Measurements from ENCODE around the gene PARD3. TPM values are rescaled to one million over a fixed set of nuclear protein-coding genes. Genes with fewer than 3 reads are reported as not detected.
A peak's percentile ranks its signal among the peaks of the same experiment; 100 is the strongest.

The PARD3 gene
- total and polyA plus RNA-seq, 2 experiments from 2014 or later = 6.3 to 21.2 TPM

- H3K79me2 ChIP-seq (ENCODE audit: insufficient read depth) = no peaks in the 10 kb centered on the region
- DNase-seq = no peak
- no peak overlapping the region for H2AFZ ChIP-seq
- no peaks in the 10 kb centered on the region for H3K9me3 ChIP-seq (ENCODE audit: low read depth)
- no peaks in the 10 kb centered on the region for H3K27me3 ChIP-seq (replicated peaks; ENCODE audit: insufficient read depth)
- no peak overlapping the region for H3K4me2 ChIP-seq (ENCODE audit: unreplicated experiment)
- no peak overlapping the region for H3K27ac ChIP-seq
- no peak overlapping the region for H3K9ac ChIP-seq
- H3F3A ChIP-seq (ENCODE audit: insufficient read depth) = peaks cover 30% of the 10 kb centered on the region
- H3K4me3 ChIP-seq = no peak overlapping the region
- H3K36me3 ChIP-seq (ENCODE audit: low read depth) = no peaks in the 10 kb centered on the region
- H4K20me1 ChIP-seq (ENCODE audit: insufficient read depth) = no peaks in the 10 kb centered on the region
- no peaks in the 10 kb centered on the region for H3K9me2 ChIP-seq (ENCODE audit: insufficient read depth)
- TF ChIP-seq EZH2 (IDR thresholded peaks at IDR 0.05; ENCODE audit: insufficient read depth, poor library complexity, severe bottlenecking) = no peak
- TF ChIP-seq EZH2phosphoT487 (IDR thresholded peaks at IDR 0.05; ENCODE audit: insufficient read depth, low read depth) = no peak
- peaks cover 24% of the 10 kb centered on the region for H3K4me1 ChIP-seq (ENCODE audit: insufficient read depth)
- in situ Hi-C loops (cut with MboI) = no loop called here
Observed at GRCh38 chr10:34097682-34098081, 717.4 kb downstream of the PARD3 start.

GRCh38 chr10:34094961-34095360 lies 720.1 kb downstream of the PARD3 start:
- no peaks in the 10 kb centered on the region for H4K20me1 ChIP-seq (ENCODE audit: insufficient read depth)
- no peak overlapping the region for H3K4me3 ChIP-seq

GRCh38 chr10:34094146-34094696 lies 720.9 kb downstream of the PARD3 start:
- in situ Hi-C loops (cut with MboI) = no loop called here

More at GRCh38 chr10:34094961-34095360, 720.1 kb downstream of the PARD3 start:
- TF ChIP-seq EZH2 (IDR thresholded peaks at IDR 0.05; ENCODE audit: insufficient read depth, poor library complexity, severe bottlenecking) = no peak
- Histone ChIP-seq H3K27ac (no peak overlapping the region), H3K27me3 (replicated peaks; ENCODE audit: insufficient read depth) (no peaks in the 10 kb centered on the region), H3K36me3 (ENCODE audit: low read depth) (no peaks in the 10 kb centered on the region), H3K9ac (no peak overlapping the region), H3K4me2 (ENCODE audit: unreplicated experiment) (no peak overlapping the region), H3K9me3 (ENCODE audit: low read depth) (no peaks in the 10 kb centered on the region), H3K9me2 (ENCODE audit: insufficient read depth) (no peaks in the 10 kb centered on the region), H3K79me2 (ENCODE audit: insufficient read depth) (no peaks in the 10 kb centered on the region), H2AFZ (no peak overlapping the region), H3K4me1 (ENCODE audit: insufficient read depth) (peaks cover 13% of the 10 kb centered on the region), H3F3A (ENCODE audit: insufficient read depth) (peaks cover 9% of the 10 kb centered on the region; the same call in 1 of the 2 replicates)
- no peak for DNase-seq
- in situ Hi-C loops (cut with MboI) = no loop called here

GRCh38 chr10:34092891-34093290 lies 722.2 kb downstream of the PARD3 start:
- Histone ChIP-seq H3K79me2 (ENCODE audit: insufficient read depth) (no peaks in the 10 kb centered on the region), H3K9me3 (ENCODE audit: low read depth) (no peaks in the 10 kb centered on the region), H3K4me3 (no peak overlapping the region), H3K27me3 (replicated peaks; ENCODE audit: insufficient read depth) (no peaks in the 10 kb centered on the region), H3K27ac (peak overlapping the region; percentile 4; the same call in 1 of the 2 replicates), H3F3A (ENCODE audit: insufficient read depth) (peaks cover 8% of the 10 kb centered on the region; the same call in 1 of the 2 replicates), H3K9me2 (ENCODE audit: insufficient read depth) (no peaks in the 10 kb centered on the region), H3K9ac (no peak overlapping the region), H3K4me2 (ENCODE audit: unreplicated experiment) (no peak overlapping the region), H3K4me1 (ENCODE audit: insufficient read depth) (peaks cover 13% of the 10 kb centered on the region), H3K36me3 (ENCODE audit: low read depth) (no peaks in the 10 kb centered on the region), H4K20me1 (ENCODE audit: insufficient read depth) (no peaks in the 10 kb centered on the region), H2AFZ (no peak overlapping the region)
- no peak for TF ChIP-seq EZH2 (IDR thresholded peaks at IDR 0.05; ENCODE audit: insufficient read depth, poor library complexity, severe bottlenecking)
- TF ChIP-seq EZH2phosphoT487 (IDR thresholded peaks at IDR 0.05; ENCODE audit: insufficient read depth, low read depth) = no peak
- in situ Hi-C loops (cut with MboI) = no loop called here
- peak; percentile 68 for DNase-seq
- WGBS, 2 experiments (ENCODE audit: low coverage in 1 of 2, low lambda C conversion rate in 2 of 2, missing lambda C conversion rate in 2 of 2) = 100% methylated on average over 1 of the region's 1 CpG

More at GRCh38 chr10:34094146-34094696, 720.9 kb downstream of the PARD3 start:
- Histone ChIP-seq H3K9me3 (ENCODE audit: low read depth) (no peaks in the 10 kb centered on the region), H3K4me3 (no peak overlapping the region), H3K27me3 (replicated peaks; ENCODE audit: insufficient read depth) (no peaks in the 10 kb centered on the region), H3F3A (ENCODE audit: insufficient read depth) (peaks cover 8% of the 10 kb centered on the region; the same call in 1 of the 2 replicates), H3K9me2 (ENCODE audit: insufficient read depth) (no peaks in the 10 kb centered on the region), H3K36me3 (ENCODE audit: low read depth) (no peaks in the 10 kb centered on the region), H3K4me1 (ENCODE audit: insufficient read depth) (peaks cover 13% of the 10 kb centered on the region), H3K79me2 (ENCODE audit: insufficient read depth) (no peaks in the 10 kb centered on the region), H3K4me2 (ENCODE audit: unreplicated experiment) (no peak overlapping the region), H2AFZ (no peak overlapping the region), H4K20me1 (ENCODE audit: insufficient read depth) (no peaks in the 10 kb centered on the region), H3K9ac (no peak overlapping the region), H3K27ac (no peak overlapping the region)
- TF ChIP-seq EZH2phosphoT487 (IDR thresholded peaks at IDR 0.05; ENCODE audit: insufficient read depth, low read depth) (no peak), EZH2 (IDR thresholded peaks at IDR 0.05; ENCODE audit: insufficient read depth, poor library complexity, severe bottlenecking) (no peak)
- WGBS, 2 experiments (ENCODE audit: low coverage in 1 of 2, low lambda C conversion rate in 2 of 2, missing lambda C conversion rate in 2 of 2) = 72 to 81% methylated on average over 7 of the region's 7 CpGs
- no peak for DNase-seq
